K562 (cell line): ENCODE data around the gene SLTM. TPM values are rescaled to one million over a fixed set of nuclear protein-coding genes. Genes with fewer than 3 reads are reported as not detected.

Source experiments
- ARNT ChIP-seq, 2 experiments: fragments of 450-650 bp; IDR thresholded peaks; 2 replicates each; pipeline ENCODE4 v1.6.1; 2016; ENCODE audit warnings: mild to moderate bottlenecking in 1 of 2
- BACH1 ChIP-seq: fragments of 200-800 bp; sonication (Bioruptor generic); IDR thresholded peaks from 2 replicates; pipeline ENCODE4 v1.6.1; 2016; ENCODE audit warnings: missing genetic modification characterization, missing compliant biosample characterization
- DIDO1 ChIP-seq: fragments of 450-650 bp; IDR thresholded peaks from 2 replicates; pipeline ENCODE4 v1.6.1; 2016; ENCODE audit warnings: low read depth, missing biosample characterization, missing genetic modification characterization
- SAFB ChIP-seq: fragments of 200-400 bp; formaldehyde crosslinking; IDR thresholded peaks from 2 replicates; pipeline ENCODE4 v1.6.1; 2017; ENCODE audit warnings: low read depth, low read length, borderline replicate concordance
- ZFP36 ChIP-seq: fragments of 150-350 bp; IDR thresholded peaks from 2 replicates; pipeline ENCODE4 v1.6.1; 2018; ENCODE audit warnings: low read length, low read depth; ENCODE audit not compliant: partially characterized antibody
- ZNF197 ChIP-seq: fragments of 200-800 bp; sonication (Bioruptor generic); IDR thresholded peaks from 2 replicates; pipeline ENCODE4 v1.6.1; 2016; ENCODE audit warnings: low read depth, missing genetic modification characterization, missing compliant biosample characterization
- polyA plus RNA-seq, 8 experiments: library from polyadenylated mRNA; depleted of rRNA in 4 of 8; stranded (reverse) in 5 of 8; unstranded in 3 of 8; fragments of >200 nt; fragmentation: Nextera tagmentation in 2 of 8; fragmentation: Illumina TruSeq in 1 of 8; extraction: Ambion mirVana in 2 of 8; extraction: Trizol in 1 of 8; gene quantifications; 2 replicates each; pipeline versions ENCODE4 v1.2.1 to v1.2.3, GENCODE V29; 2011 to 2014; ENCODE audit warnings: inconsistent platforms in 1 of 8, missing spikeins in 1 of 8
- total RNA-seq, 7 experiments: library from RNA; depleted of rRNA in 6 of 7; stranded (reverse); fragments of >200 nt in 6 of 7; fragmentation: Illumina TruSeq in 2 of 7; extraction: Trizol in 2 of 7; gene quantifications; 2 replicates each; pipeline versions ENCODE4 v1.2.1 to v1.2.3, GENCODE V29; 2011 to 2021; ENCODE audit warnings: low replicate concordance in 1 of 7
- TF ChIP-seq, protein P1 (sequence below), 2 experiments: fragments of 450-650 bp in 1 of 2; sonication (generic) in 1 of 2; formaldehyde crosslinking in 1 of 2; IDR thresholded peaks in 1 of 2; conservative IDR thresholded peaks in 1 of 2; 2 replicates each; pipeline versions ENCODE4 v1.6.1 to v1.8.1; 2016 to 2023; ENCODE audit warnings: mild to moderate bottlenecking in 2 of 2, moderate library complexity in 2 of 2, inconsistent platforms in 1 of 2, missing genetic modification reagents in 1 of 2
- TF ChIP-seq, protein P2 (sequence below): IDR thresholded peaks from 3 replicates; pipeline ENCODE4 v1.6.1; 2011; ENCODE audit warnings: borderline replicate concordance, mild to moderate bottlenecking, moderate library complexity; ENCODE audit not compliant: insufficient read length; ENCODE audit errors: extremely low read depth

The SLTM gene
- total and polyA plus RNA-seq, 9 of the 15 experiments (the other 6 are each of a cell fraction or from before 2014, with no cell fraction given): 39.5 to 163 (median 102) TPM

DNA sequence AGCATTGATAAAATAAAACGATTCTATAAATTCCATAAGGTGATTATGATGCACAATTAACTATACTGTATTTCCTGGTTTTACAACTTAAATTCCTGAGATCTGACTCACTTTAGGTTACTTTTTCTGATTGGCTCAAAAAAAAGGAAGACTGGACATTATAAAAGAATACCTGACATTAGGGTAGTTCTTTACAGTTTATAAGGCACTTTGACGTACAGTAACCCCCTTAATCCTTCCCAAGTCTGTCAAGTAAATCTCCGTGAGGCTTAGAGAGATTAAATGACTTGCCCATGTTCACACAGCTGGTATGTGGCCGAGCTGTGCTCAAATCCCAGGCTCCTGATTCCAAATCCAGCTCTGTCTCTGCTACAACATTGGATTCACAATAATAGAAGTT, 1.0 kb upstream of the SLTM start (continued):
- TF ChIP-seq, protein P1, sequence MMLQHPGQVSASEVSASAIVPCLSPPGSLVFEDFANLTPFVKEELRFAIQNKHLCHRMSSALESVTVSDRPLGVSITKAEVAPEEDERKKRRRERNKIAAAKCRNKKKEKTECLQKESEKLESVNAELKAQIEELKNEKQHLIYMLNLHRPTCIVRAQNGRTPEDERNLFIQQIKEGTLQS (IDR thresholded peaks at IDR 0.05): peak; percentile 21; the same call in 1 of the 2 replicates
- TF ChIP-seq, protein P1 (CRISPR knock-in tag; conservative IDR thresholded peaks at IDR 0.05): no peak
- TF ChIP-seq SAFB: no peak
- TF ChIP-seq ZNF197: no peak
- no peak for TF ChIP-seq ZFP36
- no peak for TF ChIP-seq DIDO1 (tag)
- TF ChIP-seq BACH1: 0 out of 2 replicates have a peak, but pooled peaks have one; percentile 7
- TF ChIP-seq, protein P2, sequence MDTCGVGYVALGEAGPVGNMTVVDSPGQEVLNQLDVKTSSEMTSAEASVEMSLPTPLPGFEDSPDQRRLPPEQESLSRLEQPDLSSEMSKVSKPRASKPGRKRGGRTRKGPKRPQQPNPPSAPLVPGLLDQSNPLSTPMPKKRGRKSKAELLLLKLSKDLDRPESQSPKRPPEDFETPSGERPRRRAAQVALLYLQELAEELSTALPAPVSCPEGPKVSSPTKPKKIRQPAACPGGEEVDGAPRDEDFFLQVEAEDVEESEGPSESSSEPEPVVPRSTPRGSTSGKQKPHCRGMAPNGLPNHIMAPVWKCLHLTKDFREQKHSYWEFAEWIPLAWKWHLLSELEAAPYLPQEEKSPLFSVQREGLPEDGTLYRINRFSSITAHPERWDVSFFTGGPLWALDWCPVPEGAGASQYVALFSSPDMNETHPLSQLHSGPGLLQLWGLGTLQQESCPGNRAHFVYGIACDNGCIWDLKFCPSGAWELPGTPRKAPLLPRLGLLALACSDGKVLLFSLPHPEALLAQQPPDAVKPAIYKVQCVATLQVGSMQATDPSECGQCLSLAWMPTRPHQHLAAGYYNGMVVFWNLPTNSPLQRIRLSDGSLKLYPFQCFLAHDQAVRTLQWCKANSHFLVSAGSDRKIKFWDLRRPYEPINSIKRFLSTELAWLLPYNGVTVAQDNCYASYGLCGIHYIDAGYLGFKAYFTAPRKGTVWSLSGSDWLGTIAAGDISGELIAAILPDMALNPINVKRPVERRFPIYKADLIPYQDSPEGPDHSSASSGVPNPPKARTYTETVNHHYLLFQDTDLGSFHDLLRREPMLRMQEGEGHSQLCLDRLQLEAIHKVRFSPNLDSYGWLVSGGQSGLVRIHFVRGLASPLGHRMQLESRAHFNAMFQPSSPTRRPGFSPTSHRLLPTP: no peak
- TF ChIP-seq ARNT (IDR thresholded peaks at IDR 0.05): no peak
